Mammary epithelial cell (primary cell): ENCODE data around the gene SMAD7.

Experiments used
- EZH2 ChIP-seq: IDR thresholded peaks from 2 replicates; pipeline ENCODE4 v1.6.1; 2012; ENCODE audit warnings: low read length, inconsistent platforms, borderline replicate concordance
- TF ChIP-seq, protein P1 (sequence below), 2 donors: IDR thresholded peaks in 1 of 2; conservative IDR thresholded peaks in 1 of 2; 2 replicates each; pipeline ENCODE4 v1.5.1; 2011 to 2012; ENCODE audit warnings: inconsistent platforms in 2 of 2, low read length in 2 of 2, mild to moderate bottlenecking in 2 of 2, control low read depth in 1 of 2, low read depth in 1 of 2; ENCODE audit not compliant: insufficient read depth in 1 of 2; ENCODE audit errors: extremely low read depth in 1 of 2

DNA sequence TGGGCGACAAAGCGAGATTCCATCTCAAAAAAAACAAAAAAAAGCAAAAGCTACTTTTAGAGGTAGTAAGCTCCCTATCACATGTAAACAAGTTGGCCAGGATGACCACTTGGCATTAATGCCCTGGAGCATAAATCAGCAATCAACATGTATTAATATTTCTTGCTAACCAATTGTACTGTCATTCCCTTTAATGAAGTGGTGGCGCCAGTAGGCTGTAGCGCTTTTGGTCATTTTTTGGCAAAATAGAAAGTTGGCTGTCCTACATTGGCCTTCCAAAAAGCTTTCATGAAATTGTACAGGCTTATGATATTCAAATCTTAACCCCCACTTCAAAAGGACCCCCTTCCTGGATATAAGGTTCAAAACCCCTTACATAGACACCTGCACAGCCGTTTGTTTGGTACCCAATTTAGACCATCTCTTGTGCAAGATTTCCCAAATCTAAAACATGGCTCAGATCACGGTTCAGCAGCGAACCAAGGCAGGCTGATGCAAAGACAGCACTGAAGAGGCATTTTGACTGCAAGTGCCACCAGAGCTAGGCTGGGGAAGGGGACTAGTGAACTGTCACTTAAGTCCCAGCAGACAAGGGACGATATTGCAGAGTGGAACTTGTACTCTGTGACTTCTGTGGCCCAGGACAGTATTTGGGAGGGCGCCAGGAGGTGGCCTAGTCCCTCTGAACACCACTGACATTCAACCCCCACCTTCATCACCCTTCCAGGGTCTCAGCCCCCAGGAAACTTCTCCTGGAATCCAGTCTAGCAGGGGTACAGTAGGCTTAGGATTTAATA lies 31.9 kb downstream of the SMAD7 start:
- TF ChIP-seq EZH2, result no peak
- TF ChIP-seq, protein P1, sequence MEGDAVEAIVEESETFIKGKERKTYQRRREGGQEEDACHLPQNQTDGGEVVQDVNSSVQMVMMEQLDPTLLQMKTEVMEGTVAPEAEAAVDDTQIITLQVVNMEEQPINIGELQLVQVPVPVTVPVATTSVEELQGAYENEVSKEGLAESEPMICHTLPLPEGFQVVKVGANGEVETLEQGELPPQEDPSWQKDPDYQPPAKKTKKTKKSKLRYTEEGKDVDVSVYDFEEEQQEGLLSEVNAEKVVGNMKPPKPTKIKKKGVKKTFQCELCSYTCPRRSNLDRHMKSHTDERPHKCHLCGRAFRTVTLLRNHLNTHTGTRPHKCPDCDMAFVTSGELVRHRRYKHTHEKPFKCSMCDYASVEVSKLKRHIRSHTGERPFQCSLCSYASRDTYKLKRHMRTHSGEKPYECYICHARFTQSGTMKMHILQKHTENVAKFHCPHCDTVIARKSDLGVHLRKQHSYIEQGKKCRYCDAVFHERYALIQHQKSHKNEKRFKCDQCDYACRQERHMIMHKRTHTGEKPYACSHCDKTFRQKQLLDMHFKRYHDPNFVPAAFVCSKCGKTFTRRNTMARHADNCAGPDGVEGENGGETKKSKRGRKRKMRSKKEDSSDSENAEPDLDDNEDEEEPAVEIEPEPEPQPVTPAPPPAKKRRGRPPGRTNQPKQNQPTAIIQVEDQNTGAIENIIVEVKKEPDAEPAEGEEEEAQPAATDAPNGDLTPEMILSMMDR (conservative IDR thresholded peaks at IDR 0.05 in 1 of 2, IDR thresholded peaks at IDR 0.05 in 1 of 2; ENCODE audit: extremely low read depth in 1 of 2, insufficient read depth in 1 of 2, low read depth in 1 of 2, low read length in 2 of 2), result no peak
